ENCODE data around the gene GTF3C4.
A peak's percentile ranks its signal among the peaks of the same experiment; 100 is the strongest.

Gene GTF3C4

DNA sequence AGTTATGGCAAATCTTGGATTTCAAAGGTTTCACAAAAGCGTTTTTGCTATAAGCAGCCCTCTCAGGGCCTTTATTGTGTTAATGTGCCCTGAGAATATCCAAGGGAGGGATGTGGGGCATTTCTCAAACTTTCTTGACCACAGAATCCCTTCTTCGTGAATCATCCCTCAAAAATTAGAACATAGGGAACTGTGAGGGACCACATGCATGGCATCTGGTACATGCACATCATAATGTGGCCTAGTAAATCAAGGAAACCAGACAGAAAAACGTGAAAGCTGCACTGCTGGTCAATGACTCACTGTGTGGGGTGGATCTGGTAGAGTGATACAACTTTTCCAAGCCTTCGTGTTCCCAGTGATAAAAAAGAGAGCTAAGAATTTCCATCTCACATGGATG lies 22.9 kb upstream of the GTF3C4 start:
- DNase-seq (ENCODE audit: low spot score), result peak; percentile 91
- peak; percentile 98 for FAIRE-seq

DNA sequence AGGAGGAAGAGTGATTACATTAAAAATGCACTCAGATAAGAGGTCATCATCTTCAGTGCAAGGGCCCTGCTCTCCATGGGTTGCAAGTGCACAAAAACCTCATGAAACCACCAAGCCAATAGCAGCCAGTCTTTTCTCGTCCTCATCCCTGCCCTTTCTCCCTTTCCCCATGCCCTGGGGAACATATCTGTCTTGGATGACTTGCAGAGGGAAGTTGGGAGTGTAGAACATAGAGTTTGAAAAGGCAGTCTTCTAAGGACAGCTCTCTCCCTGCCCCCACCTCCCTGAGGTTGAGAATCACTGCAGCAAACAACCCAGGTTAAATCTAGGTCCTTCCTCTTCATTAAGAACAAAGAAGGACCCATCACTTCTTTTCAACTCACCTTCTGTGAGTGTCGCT lies 22.5 kb upstream of the GTF3C4 start:
- no peak for FAIRE-seq
- DNase-seq (ENCODE audit: low spot score), result no peak

DNA sequence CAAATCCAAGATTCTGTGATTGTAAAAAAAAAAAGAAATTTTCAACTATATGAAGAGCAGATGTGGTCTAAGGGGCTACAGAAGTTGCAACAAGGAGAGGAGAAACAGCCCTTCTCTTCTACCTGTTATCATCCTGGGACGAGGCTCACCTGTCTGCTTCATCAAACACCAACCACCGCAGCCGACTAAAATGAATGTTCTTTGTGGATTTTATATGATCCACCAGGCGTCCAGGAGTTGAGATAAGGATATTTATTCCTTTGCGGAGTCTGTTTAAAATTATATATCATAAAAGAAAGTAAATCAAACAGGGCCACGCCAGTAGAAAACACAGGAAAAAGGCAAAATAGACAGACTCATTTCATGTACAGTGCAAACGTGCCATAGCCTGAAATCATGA lies 22.0 kb upstream of the GTF3C4 start:
- DNase-seq (ENCODE audit: low spot score), result no peak
- no peak for FAIRE-seq

DNA sequence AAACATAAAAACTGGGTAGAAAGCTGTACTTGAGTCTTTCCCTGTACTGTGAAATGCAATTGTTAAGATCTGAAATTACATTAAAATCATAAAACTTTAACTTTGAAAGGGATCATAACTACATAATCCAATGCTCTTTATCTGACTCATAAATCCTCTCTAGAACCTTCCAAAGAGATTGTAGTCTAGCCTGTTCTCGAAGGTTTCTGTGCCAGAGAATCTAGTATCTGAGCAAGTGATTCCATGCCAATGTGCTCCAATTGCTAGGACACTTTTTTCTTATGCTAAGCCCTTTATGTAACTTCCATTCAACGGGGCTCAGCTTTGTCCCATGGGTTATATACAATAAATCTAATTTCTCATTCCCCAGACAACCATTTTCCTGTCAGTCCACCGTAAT lies 21.6 kb upstream of the GTF3C4 start:
- DNase-seq (ENCODE audit: low spot score) (no peak), FAIRE-seq (no peak)

DNA sequence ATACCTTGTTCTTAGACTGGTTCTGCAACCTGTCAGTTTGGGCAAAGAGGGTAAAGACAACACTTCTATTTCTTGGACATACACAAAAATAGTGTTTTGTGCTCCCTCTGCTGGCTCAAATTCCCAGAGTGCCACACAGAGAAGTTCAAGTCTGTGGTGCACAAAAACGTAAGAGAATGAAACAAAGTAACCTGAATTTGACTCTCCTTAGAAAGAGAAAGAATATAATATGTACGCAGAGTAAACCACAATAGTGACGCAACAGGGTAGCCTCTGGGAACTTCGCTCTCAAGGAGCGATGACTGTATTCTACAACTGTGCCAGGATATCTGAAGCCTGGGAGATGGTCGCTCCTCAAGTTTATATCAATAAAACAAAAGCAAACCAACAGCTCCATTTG lies 19.0 kb upstream of the GTF3C4 start:
- DNase-seq (ENCODE audit: low spot score), result no peak
- FAIRE-seq, result no peak

DNA sequence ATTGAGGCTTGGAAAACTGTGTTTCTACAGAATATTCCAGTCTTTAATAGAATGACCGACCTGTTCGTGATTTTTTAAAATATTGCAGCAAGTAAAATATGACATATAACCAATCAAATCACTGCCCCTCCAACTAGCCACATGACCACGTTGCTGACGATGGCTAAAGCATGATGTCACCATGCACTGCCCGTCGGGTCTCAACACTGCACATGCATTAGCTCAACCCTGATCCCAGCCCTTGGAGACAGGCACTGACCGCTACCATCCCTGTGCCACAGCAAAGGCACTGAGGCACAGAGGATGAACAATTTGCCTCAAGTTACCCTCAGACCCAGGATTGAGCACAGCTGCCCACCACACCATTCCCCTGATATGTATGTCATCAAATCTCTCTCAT lies 14.0 kb upstream of the GTF3C4 start:
- DNase-seq (ENCODE audit: low spot score), result no peak
- no peak for FAIRE-seq

DNA sequence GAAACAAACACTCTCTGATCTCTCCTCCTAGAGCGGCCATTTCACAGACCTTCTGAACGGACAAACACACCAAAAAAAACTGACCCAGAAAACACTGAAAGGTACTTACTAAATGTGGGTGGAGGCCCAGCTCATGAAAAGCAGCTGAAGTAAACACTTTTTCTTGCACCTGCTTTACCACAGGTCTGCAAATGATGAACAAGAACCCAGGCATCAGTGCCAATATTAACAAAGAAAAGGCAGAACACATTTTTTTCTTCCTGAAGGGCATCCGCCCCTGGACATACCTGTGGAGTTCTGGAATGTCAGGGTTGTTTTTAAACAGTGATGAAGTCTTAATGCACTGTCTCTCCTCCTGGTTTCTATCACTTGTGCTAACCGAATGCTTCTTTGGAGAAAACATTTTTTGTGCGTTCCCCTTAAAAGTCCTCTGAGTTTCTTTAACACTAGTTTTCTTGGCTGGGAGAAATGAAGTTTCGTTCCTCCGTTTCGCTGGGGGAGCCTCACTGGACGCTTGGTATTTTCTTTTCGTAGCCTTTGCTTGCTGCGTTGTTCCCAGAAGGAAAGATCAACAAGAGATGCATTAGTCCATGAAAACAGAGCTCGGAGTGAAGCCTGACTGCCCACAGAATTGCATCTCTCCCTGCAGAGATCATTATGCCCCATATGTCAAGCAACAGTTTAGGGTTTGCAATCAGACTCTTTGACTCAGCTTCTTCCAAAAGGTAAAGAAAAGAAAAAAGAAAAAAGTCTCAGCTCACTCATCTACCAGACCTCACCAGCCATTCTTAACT lies 7.9 kb upstream of the GTF3C4 start:
- DNase-seq (ENCODE audit: low spot score) (no peak), FAIRE-seq (no peak)

DNA sequence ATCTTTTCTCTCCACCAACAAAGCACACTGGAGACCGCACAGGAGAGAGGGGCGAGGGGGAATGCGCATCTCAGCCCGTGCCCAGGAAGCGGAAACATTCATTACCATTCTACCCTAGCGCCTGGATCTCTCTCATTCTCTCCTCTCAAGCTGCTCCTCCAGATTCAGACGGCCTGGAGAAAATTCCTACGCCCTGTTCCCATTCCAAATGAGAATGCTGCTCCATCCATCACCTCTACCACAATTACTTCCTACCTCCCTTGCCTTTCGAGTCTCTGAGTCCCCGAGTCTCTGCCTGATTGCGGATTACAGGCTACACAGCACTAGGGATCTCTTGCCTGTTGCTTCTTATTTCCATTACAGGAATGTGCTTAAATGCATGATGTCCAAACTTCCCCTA lies 7.1 kb upstream of the GTF3C4 start:
- DNase-seq (ENCODE audit: low spot score) (no peak), FAIRE-seq (no peak)

DNA sequence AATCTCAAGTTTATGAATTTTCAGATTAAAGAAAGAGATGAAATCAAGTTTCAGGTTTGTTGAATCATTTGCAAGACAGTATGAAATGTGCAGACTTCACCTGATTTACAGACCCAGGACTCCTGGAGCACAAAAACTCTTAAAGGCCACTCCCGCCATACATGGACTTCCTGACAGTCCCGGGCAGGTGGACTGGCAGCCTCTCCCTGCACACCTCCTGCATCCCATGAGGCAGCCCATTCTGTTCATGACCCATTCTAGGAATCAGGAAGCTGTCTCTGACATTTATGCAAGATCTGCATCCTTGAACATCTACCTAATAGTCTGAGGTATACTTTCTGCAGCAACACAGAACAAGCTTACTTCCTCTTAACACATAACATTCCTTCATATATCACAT lies 6.4 kb upstream of the GTF3C4 start:
- FAIRE-seq, result no peak

DNA sequence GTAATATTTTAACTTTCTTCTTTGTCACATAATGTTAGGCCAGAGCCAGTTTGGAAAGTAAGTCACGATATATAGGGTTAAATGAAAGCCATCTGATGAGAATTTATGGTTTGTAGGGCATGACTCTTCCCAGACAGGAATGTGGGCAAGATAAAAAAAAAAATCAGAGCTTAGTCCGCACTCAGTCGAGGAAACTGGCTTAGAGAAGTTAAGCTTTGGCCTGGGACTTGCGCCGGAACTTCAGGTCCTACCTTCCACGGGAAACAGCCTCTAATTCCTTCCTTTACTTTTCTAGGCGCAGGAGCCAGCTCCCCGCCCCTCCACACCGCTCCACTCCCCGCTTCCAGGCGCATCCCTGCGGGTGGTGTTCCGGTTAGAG lies 956 bp upstream of the GTF3C4 start:
- FAIRE-seq (no peak), DNase-seq (ENCODE audit: low spot score) (peak; percentile 64)

More for the DNA sequence above, 6.4 kb upstream of the GTF3C4 start:
- no peak for DNase-seq (ENCODE audit: low spot score)

DNA sequence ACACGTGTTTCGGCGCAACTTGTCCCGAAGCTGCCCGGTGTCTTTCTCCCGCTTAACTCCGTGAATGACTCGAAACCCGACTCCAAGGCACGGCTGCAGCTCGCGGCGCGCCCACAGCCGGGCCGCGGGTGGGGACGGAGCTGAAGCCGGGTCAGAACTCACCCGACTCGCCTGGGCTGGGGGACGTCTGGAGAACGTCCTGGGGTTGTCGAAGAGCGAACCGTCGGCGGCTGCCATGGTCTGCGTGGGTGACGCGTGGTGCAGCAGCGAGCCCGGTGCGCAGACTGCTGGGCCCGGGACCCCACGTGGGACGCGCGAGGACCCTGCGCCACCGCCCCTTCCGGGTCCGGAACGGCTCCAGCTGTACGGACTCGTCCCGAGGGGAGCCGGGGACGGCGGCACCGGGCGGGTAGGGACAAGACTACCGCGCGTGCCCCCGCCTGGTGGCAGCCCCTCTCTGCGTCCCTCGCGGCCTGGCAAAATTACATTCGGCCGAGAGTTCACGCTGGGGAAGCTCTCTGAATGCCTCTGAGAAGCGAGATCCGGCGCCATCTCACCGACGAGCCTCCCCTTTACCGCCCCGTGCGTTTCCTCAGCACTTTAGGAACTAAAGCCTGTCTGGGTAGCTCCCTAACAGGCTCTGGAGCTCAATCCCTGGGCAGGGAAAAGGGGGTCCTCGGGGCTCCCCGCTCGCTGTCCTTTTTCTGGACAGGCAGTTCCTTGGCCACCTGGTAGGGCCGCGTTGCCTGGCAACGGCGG lies 387 bp upstream of the GTF3C4 start, which contains the start of gene DDX31:
Gene DDX31 (minus strand): TSS at position 286 of the 759 bp plus-strand sequence. CDS start 49 bp downstream, at position 237.
- DNase-seq (ENCODE audit: low spot score) (peak; percentile 61), FAIRE-seq (no peak)

DNA sequence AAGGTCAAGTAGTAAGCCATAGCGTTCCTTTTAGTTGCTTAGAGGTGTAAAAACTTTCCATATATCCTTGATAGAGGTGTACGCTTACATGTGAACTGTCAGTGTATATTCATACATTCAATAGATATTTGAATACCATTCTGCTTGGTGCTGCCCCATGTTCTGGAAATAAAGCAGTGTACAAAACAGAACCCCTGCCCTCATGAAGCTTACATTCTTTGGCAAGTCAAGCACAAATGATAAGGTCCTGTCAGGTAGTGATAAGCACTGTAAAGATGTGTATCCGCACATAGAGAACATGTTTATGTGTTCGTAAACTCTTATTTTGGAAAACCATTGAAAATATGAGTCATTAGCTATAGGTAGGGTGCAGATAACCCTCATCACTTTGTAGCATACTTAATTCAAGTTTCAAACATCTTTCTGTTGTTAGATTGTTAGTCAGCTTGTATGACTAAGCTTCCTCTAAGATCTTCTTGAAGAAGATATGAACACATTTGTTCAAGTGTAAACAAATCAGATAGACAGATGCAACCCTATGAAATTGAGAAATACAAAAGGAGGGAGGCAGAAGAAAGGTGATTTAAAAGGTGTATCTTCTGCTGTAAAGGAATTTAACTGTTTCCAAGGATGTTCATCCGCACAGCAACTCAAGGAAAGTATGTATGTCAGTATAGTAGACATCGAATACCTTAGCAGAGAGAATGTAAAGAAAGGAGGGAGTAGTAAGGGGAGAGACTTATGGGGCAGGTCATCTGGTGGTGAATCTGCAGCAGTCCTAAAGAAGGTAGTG lies 1.6 kb downstream of the GTF3C4 start:
- no peak for FAIRE-seq
- no peak for DNase-seq (ENCODE audit: low spot score)

DNA sequence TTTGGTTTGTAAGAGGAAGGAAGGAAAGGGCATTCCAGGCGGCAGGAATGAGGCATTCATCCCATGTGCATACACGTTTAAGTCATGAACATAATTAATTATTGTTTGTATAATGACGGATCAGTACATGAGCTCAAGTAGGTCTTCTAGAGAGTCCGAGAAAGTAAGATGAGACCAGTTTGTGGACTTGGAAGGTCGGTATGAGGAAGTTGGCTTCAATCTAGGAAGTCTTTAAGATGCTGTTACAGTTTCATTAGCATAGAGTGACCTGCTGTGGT lies 2.1 kb downstream of the GTF3C4 start:
- no peak for DNase-seq (ENCODE audit: low spot score)
- no peak for FAIRE-seq

DNA sequence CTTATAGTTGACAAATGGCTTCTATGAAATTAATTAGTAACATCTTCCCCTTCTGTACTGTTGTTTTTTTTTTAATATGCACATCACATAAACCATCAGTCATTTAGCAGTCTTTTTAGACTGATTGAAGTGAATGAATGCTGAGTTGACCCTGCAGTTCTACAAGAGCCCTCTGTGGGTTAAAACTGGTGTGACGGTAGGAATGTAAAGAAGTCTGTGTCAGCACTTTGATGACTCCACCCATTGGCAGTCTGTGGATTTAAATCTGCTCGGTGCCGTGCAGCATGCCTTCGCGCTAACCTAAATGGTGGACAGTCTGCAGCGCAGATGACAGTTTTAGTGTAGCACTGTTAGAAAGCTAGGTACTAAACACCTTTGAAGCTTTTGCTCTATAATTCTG lies 3.1 kb downstream of the GTF3C4 start:
- FAIRE-seq, result no peak
- DNase-seq (ENCODE audit: low spot score), result peak; percentile 14

DNA sequence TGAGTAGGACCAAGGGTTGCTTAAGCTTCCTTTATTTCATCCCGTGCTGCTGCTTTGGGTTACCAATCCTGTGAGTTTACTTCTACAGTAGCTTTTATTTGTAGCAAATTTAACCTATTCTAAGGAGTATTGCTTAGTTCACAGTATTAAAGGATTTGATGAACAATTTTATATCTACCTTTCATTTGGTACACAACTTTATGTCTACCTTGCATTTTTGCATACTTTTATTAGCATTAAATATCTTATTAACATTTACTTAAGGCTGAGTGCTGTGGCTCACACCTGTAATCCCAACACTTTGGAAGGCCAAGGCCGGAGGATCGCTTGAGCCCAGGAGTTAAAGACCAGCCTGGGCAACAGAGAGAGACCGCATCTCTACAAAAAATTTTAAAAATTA lies 4.2 kb downstream of the GTF3C4 start:
- DNase-seq (ENCODE audit: low spot score) (no peak), FAIRE-seq (no peak)

DNA sequence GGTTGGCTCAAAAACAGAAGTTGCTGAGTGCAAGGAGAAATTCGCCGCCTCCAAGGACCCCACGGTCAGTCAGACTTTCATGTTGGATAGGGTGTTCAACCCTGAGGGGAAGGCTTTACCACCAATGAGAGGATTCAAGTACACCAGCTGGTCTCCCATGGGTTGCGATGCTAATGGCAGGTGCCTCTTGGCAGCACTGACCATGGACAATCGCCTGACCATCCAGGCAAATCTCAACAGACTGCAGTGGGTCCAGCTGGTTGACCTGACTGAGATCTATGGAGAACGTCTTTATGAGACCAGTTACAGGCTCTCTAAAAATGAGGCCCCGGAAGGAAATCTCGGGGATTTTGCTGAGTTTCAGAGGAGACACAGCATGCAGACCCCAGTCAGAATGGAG lies 7.7 kb downstream of the GTF3C4 start:
- no peak for FAIRE-seq
- no peak for DNase-seq (ENCODE audit: low spot score)

DNA sequence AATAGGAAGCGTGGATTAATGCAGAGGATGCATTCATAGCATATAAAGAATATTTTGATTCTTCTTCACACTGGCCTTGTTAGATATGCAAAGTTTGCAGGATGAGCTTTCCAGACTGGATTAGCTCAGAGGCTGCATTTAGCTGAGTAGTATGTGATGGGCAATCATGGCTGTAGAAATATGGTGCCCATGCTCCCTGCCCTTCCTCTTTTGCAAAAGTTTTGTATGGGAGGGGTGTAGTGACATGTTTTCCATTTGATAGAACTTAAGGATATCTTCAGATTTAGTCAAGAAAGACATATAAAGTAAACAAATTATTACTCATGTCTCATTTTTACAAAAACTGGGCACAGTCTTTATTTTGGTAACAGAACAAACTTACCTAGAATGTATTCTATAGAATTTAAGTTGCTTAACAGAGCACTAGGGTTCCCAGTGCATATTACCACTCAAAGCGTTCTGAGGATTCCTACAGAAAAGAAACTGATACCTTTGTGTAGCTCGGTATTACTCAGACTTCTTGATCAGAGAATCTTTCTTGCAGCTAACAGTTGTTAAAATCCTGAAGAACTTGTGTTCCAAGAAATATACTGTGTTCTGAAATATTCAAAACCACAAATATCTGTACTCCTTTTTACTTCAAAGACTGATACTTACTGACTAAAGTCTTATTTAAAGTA lies 9.8 kb downstream of the GTF3C4 start:
- no peak for FAIRE-seq
- DNase-seq (ENCODE audit: low spot score), result no peak

DNA sequence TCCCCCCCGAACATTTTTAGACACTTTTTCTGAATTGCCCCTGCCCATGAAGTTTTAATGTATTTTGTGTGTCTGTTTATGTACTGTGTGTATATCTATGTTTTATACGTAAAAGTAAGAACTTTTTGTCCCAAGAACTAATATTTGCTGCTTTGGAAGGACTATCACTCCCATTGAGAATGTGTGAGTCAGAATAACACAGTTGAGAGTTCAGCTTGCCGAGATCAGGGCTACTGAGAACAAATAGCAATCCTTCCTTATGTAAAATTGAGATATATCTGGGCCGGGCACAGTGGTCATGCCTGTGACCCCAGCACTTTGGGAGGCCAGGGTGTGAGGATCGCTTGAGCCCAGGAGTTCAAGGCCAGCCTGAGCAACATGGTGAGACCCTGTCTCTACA lies 11.3 kb downstream of the GTF3C4 start:
- DNase-seq (ENCODE audit: low spot score) (no peak), FAIRE-seq (no peak)

DNA sequence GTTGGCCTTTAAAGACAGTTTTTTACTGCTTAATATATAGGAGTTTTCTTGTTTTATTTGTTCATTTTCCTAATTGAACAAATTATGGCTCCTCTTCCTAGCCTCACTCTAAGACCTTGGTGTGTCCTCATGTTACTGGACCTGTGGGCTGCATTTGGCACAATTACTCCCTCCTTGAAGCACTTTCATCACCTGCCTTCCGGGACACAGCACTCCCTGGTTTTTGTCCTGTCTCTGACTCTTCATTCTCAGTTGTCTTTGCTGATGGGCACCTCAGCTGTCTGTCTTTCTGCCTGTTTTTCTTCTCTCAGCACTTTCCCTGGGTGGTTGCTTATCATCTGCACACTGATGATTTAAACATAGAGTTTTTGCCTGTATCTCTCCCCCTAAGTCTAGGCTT lies 13.6 kb downstream of the GTF3C4 start:
- FAIRE-seq (no peak), DNase-seq (ENCODE audit: low spot score) (no peak)

DNA sequence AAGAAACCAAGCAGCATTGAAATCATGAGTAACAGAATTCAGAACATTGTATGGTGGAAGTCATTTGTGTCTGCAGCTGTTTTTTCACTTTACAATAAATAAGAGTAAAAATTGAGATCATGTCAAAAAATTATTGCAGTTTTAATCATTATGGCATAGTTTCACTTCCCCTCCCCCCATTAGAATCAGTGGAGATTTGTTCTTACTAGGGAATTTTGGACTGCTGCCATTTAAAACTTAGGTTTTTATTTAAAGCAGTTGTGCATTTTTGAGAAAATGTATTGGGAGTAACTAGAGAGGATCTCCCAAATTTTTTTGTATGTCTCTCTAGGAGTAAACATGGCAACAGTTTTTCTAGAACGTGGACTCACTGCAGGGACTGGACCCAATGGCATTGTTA lies 20.4 kb downstream of the GTF3C4 start:
- DNase-seq (ENCODE audit: low spot score) (no peak), FAIRE-seq (no peak)

DNA sequence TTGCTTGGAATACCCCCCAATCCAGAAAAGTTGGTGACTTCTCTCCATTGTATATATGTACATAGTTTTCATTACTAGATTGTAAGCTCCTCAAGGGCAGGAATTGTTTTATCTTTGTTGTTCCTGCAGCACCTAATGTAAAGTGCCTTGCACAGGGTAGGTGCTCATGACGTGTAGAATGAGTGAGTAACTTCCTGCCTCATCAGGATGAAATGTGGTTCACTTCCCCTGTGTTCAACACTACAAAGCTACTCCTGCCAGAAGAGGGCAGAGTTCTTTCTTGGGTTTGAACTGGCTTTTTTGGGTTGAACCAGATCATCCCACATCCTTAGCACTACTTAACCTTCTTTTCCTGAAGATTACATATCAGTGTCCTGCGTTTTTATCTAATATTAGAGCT lies 23.9 kb downstream of the GTF3C4 start:
- DNase-seq (ENCODE audit: low spot score) (peak; percentile 29), FAIRE-seq (no peak)

DNA sequence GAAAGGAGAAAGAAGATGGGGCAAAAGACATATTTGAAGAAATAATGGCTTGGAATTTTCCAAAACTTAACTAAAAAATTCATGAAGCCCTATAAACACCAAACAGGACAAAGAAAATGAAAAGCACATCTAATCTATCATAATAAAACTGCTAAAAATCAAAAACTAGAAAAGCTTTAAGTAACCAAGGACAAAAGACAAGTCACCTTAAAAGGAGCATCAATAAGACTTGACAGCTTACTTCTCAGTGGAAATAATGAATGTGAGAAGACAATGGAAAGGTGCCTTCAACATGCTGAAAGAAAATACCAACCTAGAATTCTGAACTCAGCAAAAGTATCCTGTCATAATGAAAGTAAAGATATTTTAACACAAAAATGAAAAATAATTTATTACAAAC lies 27.0 kb downstream of the GTF3C4 start:
- FAIRE-seq (no peak), DNase-seq (ENCODE audit: low spot score) (no peak)

Data from RCC 7860 (cell line).